ENCODE measurements around the gene PPME1.

- no peak for TF ChIP-seq CTCF (IDR thresholded peaks at IDR 0.05; ENCODE audit: low read length)
- TF ChIP-seq EZH2 (IDR thresholded peaks at IDR 0.05; ENCODE audit: borderline replicate concordance, low read length): no peak
These were observed 54.5 kb downstream of the PPME1 start for GRCh38 chr11:74225565-74225964.
